CD4-positive, alpha-beta memory T cell (primary cell): ENCODE data around the gene TTLL6. TPM values are rescaled to one million over a fixed set of nuclear protein-coding genes. Genes with fewer than 3 reads are reported as not detected.
A peak's percentile ranks its signal among the peaks of the same experiment; 100 is the strongest.

Experiments
- CTCF ChIA-PET: fragments of 350-600 bp; sonication (Branson Sonifier 250); formaldehyde crosslinking; loops from one replicate; lab custom pipeline; 2021; ENCODE audit warnings: inconsistent platforms; ENCODE audit not compliant: partially characterized antibody; lab: Charles Lee
- POLR2A ChIA-PET: fragments of 350-600 bp; sonication (Branson Sonifier 250); formaldehyde crosslinking; loops from one replicate; lab custom pipeline; 2021; ENCODE audit not compliant: partially characterized antibody; lab: Charles Lee
- DNase-seq, 5 donors: peaks; one replicate each; pipeline versions ENCODE4 v3.0.0 to v3.0.0-alpha.2; 2020 to 2022; ENCODE audit warnings: mixed read lengths in 1 of 5
- H3K27ac ChIP-seq: one replicate; pipeline ENCODE4 v1.7.0; 2013; ENCODE audit warnings: low read depth, low read length
- H3K27me3 ChIP-seq: 2 replicates; pipeline ENCODE4 v1.7.0; 2013; ENCODE audit warnings: mild to moderate bottlenecking, low read length, moderate library complexity; ENCODE audit not compliant: insufficient read depth
- H3K36me3 ChIP-seq: 2 replicates; pipeline ENCODE4 v1.7.0; 2013; ENCODE audit warnings: mild to moderate bottlenecking, low read length, moderate library complexity; ENCODE audit not compliant: insufficient read depth
- H3K4me1 ChIP-seq: 2 replicates; pipeline ENCODE4 v1.7.0; 2013; ENCODE audit warnings: mild to moderate bottlenecking, low read length, moderate library complexity; ENCODE audit not compliant: insufficient read depth
- H3K4me3 ChIP-seq, 2 donors: one replicate each; pipeline ENCODE4 v1.7.0; 2013; ENCODE audit warnings: low read length in 2 of 2, mild to moderate bottlenecking in 1 of 2
- H3K9me3 ChIP-seq, 2 donors: one replicate each; pipeline ENCODE4 v1.7.0; 2013; ENCODE audit warnings: low read length in 2 of 2, control low read depth in 1 of 2; ENCODE audit not compliant: control insufficient read depth in 1 of 2
- H3K27ac Mint-ChIP-seq, 7 donors: one replicate each; pipeline ENCODE4 v1.8.0; 2020 to 2021; ENCODE audit warnings: mixed read lengths in 7 of 7, mild to moderate bottlenecking in 6 of 7, inconsistent platforms in 3 of 7, moderate library complexity in 3 of 7
- H3K27me3 Mint-ChIP-seq, 2 donors: one replicate each; pipeline ENCODE4 v1.8.0; 2020 to 2021; ENCODE audit warnings: mixed read lengths in 2 of 2
- H3K36me3 Mint-ChIP-seq, 2 donors: one replicate each; pipeline ENCODE4 v1.8.0; 2020 to 2021; ENCODE audit warnings: mixed read lengths in 2 of 2, inconsistent platforms in 1 of 2, mild to moderate bottlenecking in 1 of 2
- H3K4me1 Mint-ChIP-seq, 4 donors: one replicate each; pipeline ENCODE4 v1.8.0; 2020 to 2021; ENCODE audit warnings: mixed read lengths in 4 of 4, mild to moderate bottlenecking in 1 of 4
- H3K4me3 Mint-ChIP-seq, 8 donors: one replicate each; pipeline ENCODE4 v1.8.0; 2020 to 2021; ENCODE audit warnings: mixed read lengths in 8 of 8, mild to moderate bottlenecking in 7 of 8, moderate library complexity in 6 of 8, inconsistent platforms in 3 of 8
- H3K9me3 Mint-ChIP-seq, 8 donors: one replicate each; pipeline ENCODE4 v1.8.0; 2020 to 2021; ENCODE audit warnings: mixed read lengths in 8 of 8, mild to moderate bottlenecking in 5 of 8, inconsistent platforms in 3 of 8, moderate library complexity in 1 of 8
- intact Hi-C: fragments of 100-400 bp; cut with micrococcal nuclease; formaldehyde crosslinking; loops from one replicate; pipeline ENCODE4 v1.15.1; 2023
- polyA plus RNA-seq, 2 donors: library from polyadenylated mRNA; unstranded; fragments of 300-500 nt; fragmentation: Illumina TruSeq; gene quantifications; one replicate each; pipeline ENCODE4 v1.2.3, GENCODE V29; 2021
- total RNA-seq, 2 experiments: library from RNA; stranded (reverse); gene quantifications; one replicate each; pipeline ENCODE4 v1.2.3, GENCODE V29; 2021

TTLL6 gene
- total and polyA plus RNA-seq, 4 experiments from 2014 or later, result not detected

DNA sequence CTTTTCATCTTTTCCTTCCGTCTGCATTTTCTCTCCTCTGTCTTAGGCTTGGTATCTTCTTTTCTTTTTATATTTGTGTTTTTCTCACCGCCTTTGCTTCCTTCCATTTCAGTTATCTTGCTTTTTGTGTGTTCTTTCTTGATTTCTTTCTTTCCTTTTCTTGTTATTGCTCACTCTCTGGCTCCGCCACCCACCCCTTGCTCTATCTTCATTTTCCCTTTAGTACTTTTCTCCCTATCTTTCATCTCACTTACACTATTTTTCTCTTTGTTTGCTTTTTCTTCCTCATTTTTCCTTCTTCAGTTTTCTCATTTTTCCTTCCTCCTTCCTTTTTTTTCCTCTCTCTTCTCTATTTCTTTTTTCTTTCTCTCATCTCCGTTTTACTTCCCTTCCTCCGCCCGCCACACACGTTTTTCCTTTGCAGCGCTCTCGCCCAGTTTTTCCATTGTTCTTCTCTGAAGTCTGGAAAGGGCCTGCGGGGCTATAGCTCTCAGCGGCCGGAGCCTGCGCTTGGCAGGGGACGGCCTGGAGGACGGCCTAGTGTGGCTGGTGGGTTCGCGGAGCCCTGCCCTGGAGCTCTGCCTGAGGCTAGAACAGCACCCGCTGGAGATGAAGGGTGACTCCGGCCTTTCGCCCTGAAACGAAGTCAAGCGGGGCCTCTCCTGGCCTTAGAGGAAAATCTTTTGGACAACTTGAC is 83.2 kb downstream of the TTLL6 start:
- Mint-ChIP-seq H3K27ac (peak overlapping the region in 1 of 7 donors; percentile 64), H3K4me3 (peak overlapping the region in 7 of 8 donors; percentile 50 to 85 (median 67)), H3K9me3 (peaks cover 0 to 6% (median 0%) of the 10 kb centered on the region in 8 donors), H3K4me1 (peaks cover 8 to 41% (median 18%) of the 10 kb centered on the region in 4 donors), H3K27me3 (peaks cover 69 to 85% of the 10 kb centered on the region in 2 donors), H3K36me3 (no peaks in the 10 kb centered on the region)
- H3K9me3 ChIP-seq, result no peaks in the 10 kb centered on the region
- H3K4me1 ChIP-seq, result peaks cover 16% of the 10 kb centered on the region
- H3K27me3 ChIP-seq, result peaks cover 74% of the 10 kb centered on the region
- intact Hi-C loops, result loop anchor here (2.0 kb wide), 1 partner anchor 17 kb away; no protein-coding TSS in a partner anchor
- no peaks in the 10 kb centered on the region for H3K36me3 ChIP-seq
- DNase-seq, result no peak
- CTCF ChIA-PET, result interaction anchor here (1.1 to 1.4 kb wide), 2 partner anchors 10 to 145 kb away, joined by 3 to 4 read pairs; no protein-coding TSS in a partner anchor
- H3K27ac ChIP-seq, result no peak overlapping the region
- POLR2A ChIA-PET, result interaction anchor here (1.0 kb wide), 1 partner anchor 10 kb away, joined by 3 read pairs; no protein-coding TSS in a partner anchor
- H3K4me3 ChIP-seq, result no peak overlapping the region

DNA sequence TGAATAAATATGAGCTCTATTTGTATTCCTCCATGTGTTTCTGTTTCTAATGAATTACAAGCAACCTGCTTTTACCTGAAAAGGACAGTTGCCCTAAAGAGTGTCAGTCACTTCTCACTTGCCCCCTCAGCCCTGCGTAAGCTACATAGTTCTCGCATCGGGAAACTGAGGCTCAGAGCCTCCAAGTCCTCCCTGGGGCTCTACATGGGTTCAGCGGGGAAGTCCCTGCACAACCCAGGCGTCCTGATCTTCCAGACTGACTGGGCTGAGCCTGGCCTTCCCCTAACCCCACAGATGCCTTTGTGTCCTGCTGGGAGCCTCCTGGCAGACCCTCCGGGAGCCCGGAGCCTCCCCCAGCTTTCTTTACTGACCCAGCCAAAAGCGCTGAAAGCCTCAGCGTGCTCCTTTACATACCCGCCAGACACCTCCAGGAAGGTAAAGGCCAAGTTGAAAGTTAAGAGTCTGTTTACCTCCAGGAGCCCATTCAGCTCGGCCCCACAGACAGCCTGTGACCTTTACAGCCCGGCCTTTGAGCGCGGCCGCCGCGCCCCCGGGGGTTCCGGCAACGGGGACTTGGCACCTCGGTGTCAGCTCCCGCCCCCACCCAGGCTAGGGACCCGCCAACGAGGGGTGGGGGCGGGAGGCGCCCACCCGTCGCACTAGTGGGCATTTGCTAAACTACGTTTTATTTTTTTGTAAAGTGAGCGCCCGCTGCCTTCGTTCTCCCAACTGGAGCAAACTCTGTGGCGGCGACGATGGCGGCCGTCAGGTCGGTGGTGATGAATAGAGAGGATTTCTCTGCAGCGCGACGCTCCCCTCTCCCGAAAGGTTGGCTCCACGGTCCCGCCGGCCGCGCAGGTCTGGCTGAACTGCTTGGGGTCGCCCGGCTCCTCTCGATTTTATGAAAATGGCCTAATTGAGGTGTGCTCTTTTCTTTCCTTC is 84.1 kb downstream of the TTLL6 start:
- Histone ChIP-seq H3K27ac (no peak overlapping the region), H3K27me3 (peaks cover 76% of the 10 kb centered on the region), H3K4me3 (no peak overlapping the region), H3K9me3 (no peaks in the 10 kb centered on the region), H3K36me3 (no peaks in the 10 kb centered on the region), H3K4me1 (peaks cover 21% of the 10 kb centered on the region)
- Mint-ChIP-seq H3K27ac (peak overlapping the region in 1 of 7 donors; percentile 64), H3K4me1 (peaks cover 11 to 47% (median 20%) of the 10 kb centered on the region in 4 donors), H3K27me3 (peaks cover 69 to 84% of the 10 kb centered on the region in 2 donors), H3K36me3 (no peaks in the 10 kb centered on the region), H3K4me3 (peak overlapping the region in 7 of 8 donors; percentile 50 to 85 (median 67)), H3K9me3 (peaks cover 0 to 6% (median 0%) of the 10 kb centered on the region in 8 donors)
- intact Hi-C loops, result no loop called here
- POLR2A ChIA-PET, result interaction anchor here (1.0 to 1.2 kb wide), 2 partner anchors 9 to 10 kb away, joined by 3 read pairs; no protein-coding TSS in a partner anchor
- no peak for DNase-seq
- CTCF ChIA-PET, result interaction anchor here (1.0 to 1.2 kb wide), 2 partner anchors 9 to 140 kb away, joined by 4 to 5 read pairs; partner anchors contain the start of gene PRAC2

DNA sequence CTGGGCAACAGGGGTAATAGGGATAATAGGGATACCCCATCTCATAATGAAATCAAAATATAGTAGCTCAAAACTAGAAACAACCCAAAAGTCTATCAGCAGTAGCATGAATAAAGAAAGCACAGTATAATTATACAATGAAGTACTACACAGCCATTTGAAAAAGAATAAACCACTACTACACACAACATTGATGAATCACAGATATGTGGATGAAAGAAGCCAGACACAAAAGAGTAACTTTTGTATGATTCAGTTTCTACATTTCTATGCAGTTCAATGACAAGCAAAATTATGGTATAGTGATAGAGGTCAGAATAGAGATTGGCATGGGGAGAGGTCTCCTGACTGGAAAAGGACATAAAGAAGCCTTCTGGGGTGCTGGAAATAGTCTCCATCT is 85.7 kb downstream of the TTLL6 start:
- Histone ChIP-seq H3K4me3 (no peak overlapping the region), H3K36me3 (no peaks in the 10 kb centered on the region), H3K4me1 (peaks cover 23% of the 10 kb centered on the region), H3K27ac (no peak overlapping the region), H3K9me3 (no peaks in the 10 kb centered on the region), H3K27me3 (peaks cover 82% of the 10 kb centered on the region)
- Mint-ChIP-seq H3K27ac (no peak overlapping the region), H3K27me3 (peaks cover 69 to 87% of the 10 kb centered on the region in 2 donors), H3K9me3 (peaks cover 0 to 9% (median 0%) of the 10 kb centered on the region in 8 donors), H3K4me3 (no peak overlapping the region), H3K36me3 (no peaks in the 10 kb centered on the region), H3K4me1 (peaks cover 13 to 59% (median 23%) of the 10 kb centered on the region in 4 donors)
- DNase-seq, result no peak
- POLR2A ChIA-PET, result no interaction called here
- CTCF ChIA-PET, result interaction anchor here (1.0 to 1.2 kb wide), 2 partner anchors 138 to 302 kb away, joined by 3 to 5 read pairs; no protein-coding TSS in a partner anchor
- intact Hi-C loops, result no loop called here

DNA sequence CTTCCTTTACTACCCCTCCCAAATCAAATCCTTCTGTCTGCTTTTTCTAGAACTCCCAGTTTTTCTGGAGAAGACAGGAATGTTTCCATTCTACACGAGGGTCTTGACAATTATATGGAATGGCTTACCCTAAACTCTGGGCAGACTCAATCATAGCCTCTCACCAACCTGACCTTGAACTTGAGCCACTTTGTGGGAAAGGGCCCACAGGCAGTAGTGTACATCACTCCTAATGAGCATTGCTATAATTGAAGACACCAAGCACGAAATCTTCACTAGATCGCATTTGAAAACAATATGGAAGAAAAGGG is 86.8 kb downstream of the TTLL6 start:
- no peaks in the 10 kb centered on the region for H3K36me3 ChIP-seq
- H3K27ac ChIP-seq, result no peak overlapping the region
- peaks cover 0 to 15% (median 0%) of the 10 kb centered on the region in 8 donors for H3K9me3 Mint-ChIP-seq
- H3K4me1 Mint-ChIP-seq, result peaks cover 14 to 70% (median 24%) of the 10 kb centered on the region in 4 donors
- H3K4me1 ChIP-seq, result peaks cover 25% of the 10 kb centered on the region
- H3K27me3 ChIP-seq, result peaks cover 89% of the 10 kb centered on the region
- H3K4me3 ChIP-seq, result no peak overlapping the region
- no peaks in the 10 kb centered on the region for H3K9me3 ChIP-seq
- CTCF ChIA-PET, result no interaction called here
- H3K36me3 Mint-ChIP-seq, result no peaks in the 10 kb centered on the region
- POLR2A ChIA-PET, result no interaction called here
- DNase-seq, result no peak
- intact Hi-C loops, result no loop called here
- H3K4me3 Mint-ChIP-seq, result peak overlapping the region in 2 of 8 donors; percentile 39
- H3K27me3 Mint-ChIP-seq, result peaks cover 66 to 87% of the 10 kb centered on the region in 2 donors
- H3K27ac Mint-ChIP-seq, result peak overlapping the region in 1 of 7 donors; percentile 52

DNA sequence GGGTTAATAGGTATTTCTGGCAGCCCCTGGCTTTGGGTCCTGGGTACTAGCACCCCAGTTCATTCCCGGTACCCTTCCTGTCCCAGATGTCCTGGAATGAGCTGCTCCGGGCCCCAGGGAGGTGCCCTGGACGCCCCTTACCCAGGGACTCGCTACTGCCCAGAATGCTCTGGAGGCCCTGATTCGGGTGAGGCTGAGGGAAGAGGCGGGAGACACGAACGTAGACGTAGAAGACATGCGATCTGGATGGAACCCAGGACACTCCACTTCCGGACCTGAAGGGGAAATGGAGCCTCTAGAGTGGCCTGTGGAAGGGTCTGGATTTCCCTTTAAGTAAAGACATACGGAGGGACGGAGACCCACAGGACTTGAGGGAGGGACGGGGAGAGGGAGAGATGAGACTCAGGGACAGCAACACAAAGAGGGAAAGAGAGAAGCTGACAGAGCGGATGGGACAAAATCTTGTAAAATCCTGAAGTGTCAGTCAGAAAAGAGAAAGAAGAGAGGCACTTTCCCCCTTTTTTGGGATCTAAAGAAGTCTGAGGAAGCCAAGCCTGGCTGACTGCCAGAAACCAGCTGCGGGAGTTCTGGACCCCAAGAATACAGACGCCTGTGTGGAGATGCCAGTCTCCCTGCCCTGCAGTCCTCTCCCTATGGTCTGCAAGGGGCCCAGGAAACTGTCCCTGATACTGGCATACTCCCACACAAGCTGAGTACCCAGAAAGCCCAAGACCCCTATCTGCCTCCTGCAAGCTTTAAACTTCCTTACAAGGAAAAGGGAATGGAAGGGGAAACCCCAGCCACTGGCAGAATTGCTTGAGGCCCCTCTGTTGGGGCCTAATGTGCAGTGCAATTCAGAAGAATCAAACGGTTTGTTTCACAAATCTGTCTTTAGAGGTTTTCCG is 87.4 kb downstream of the TTLL6 start:
- H3K9me3 ChIP-seq, result no peaks in the 10 kb centered on the region

More for the DNA sequence above, 87.4 kb downstream of the TTLL6 start:
- Mint-ChIP-seq H3K4me3 (peak overlapping the region in 4 of 8 donors; percentile 28 to 84 (median 46)), H3K9me3 (peaks cover 0 to 18% (median 0%) of the 10 kb centered on the region in 8 donors), H3K27me3 (peaks cover 65 to 86% of the 10 kb centered on the region in 2 donors), H3K27ac (peak overlapping the region in 1 of 7 donors; percentile 85), H3K4me1 (peaks cover 16 to 71% (median 29%) of the 10 kb centered on the region in 4 donors), H3K36me3 (no peaks in the 10 kb centered on the region)
- intact Hi-C loops, result no loop called here
- H3K27me3 ChIP-seq, result peaks cover 89% of the 10 kb centered on the region
- no peaks in the 10 kb centered on the region for H3K36me3 ChIP-seq
- ChIA-PET CTCF (no interaction called here), POLR2A (interaction anchor here (2.0 kb wide), 1 partner anchor 11 kb away, joined by 7 read pairs; no protein-coding TSS in a partner anchor)
- H3K4me1 ChIP-seq, result peaks cover 31% of the 10 kb centered on the region
- no peak for DNase-seq
- no peak overlapping the region for H3K4me3 ChIP-seq
- H3K27ac ChIP-seq, result no peak overlapping the region
